ENCODE data around the gene EPS8L3. TPM values are rescaled to one million over a fixed set of nuclear protein-coding genes. Genes with fewer than 3 reads are reported as not detected.

The EPS8L3 gene
- total and polyA plus RNA-seq, 9 of the 15 experiments (the other 6 are each of a cell fraction or from before 2014, with no cell fraction given): 0.09 to 0.42 (median 0.14) TPM; not detected in 5

DNA sequence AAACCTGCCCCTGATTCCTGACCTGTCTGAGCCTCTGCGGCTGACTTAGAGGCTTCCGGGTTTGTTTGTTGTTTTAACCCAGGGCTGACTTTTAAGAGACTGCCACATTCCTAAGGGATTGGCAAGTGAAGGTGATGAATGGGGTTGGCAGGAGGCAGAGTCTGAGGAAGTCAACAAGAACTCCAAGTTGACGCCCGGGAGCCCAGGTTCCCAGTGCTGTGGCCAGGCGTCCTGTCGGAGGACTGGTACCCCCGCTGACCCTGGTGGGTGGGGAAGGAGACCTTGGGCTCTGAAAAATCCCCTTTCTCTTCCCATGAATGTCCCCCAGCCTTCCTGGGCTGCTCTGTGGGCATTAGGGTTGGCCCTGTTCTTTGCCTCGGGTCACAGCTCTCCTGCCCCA lies 19.7 kb upstream of the EPS8L3 start:
- Histone ChIP-seq H3K4me1 (replicated peaks in 1 of 2; ENCODE audit: control insufficient read depth in 2 of 2, insufficient read depth in 2 of 2, low read length in 2 of 2) (peaks cover 7 to 13% of the 10 kb centered on the region in 2 experiments; a peak in 4 of 5 replicates), H3K4me3 (no peak overlapping the region), H3K4me2 (ENCODE audit: insufficient read depth, low read length) (no peak overlapping the region), H3K9ac (ENCODE audit: insufficient read depth in 1 of 2, low read depth in 2 of 2, low read length in 2 of 2) (peak overlapping the region in 1 of 2 experiments; percentile 19; a peak in 1 of 4 replicates), H4K20me1 (replicated peaks; ENCODE audit: control insufficient read depth, insufficient read depth, low read length) (no peaks in the 10 kb centered on the region), H3K9me1 (ENCODE audit: control insufficient read depth, insufficient read depth, low read length) (no peaks in the 10 kb centered on the region), H3K27me3 (ENCODE audit: control insufficient read depth in 2 of 2, insufficient read depth in 2 of 2, low read length in 2 of 2) (no peaks in the 10 kb centered on the region), H3K36me3 (ENCODE audit: control insufficient read depth, insufficient read depth, low read length) (no peaks in the 10 kb centered on the region), H3K9me3 (replicated peaks; ENCODE audit: control insufficient read depth, insufficient read depth, low read depth, low read length) (no peaks in the 10 kb centered on the region; the same call in none of the 2 replicates), H3K79me2 (ENCODE audit: control insufficient read depth, insufficient read depth, low read length) (no peaks in the 10 kb centered on the region), H2AFZ (ENCODE audit: low read depth, low read length) (no peak overlapping the region), H3K27ac (ENCODE audit: extremely low read depth, low read depth, low read length) (no peak overlapping the region)
- no TSS peak for BruUV-seq (replicated peaks)
- intact Hi-C loops (cut with micrococcal nuclease): no loop called here
- WGBS (ENCODE audit: insufficient coverage, low coverage, missing lambda C conversion rate): 46% methylated on average over 8 of the region's 8 CpGs
- ATAC-seq (no peak), FAIRE-seq (no peak), DNase-seq (ENCODE audit: extremely low read depth in 1 of 4, low spot score in 3 of 4) (no peak)
- in situ Hi-C loops (cut with MboI): no loop called here
- ChIA-PET POLR2A (interaction anchor here (0.6 to 1.7 kb wide), 2 partner anchors 9 to 97 kb away, joined by 3 to 4 read pairs; no protein-coding TSS in a partner anchor), CTCF (ENCODE audit: low intra/inter-chr PET ratio) (interaction anchor here (0.5 kb wide), 1 partner anchor 15 kb away, joined by 3 read pairs; no protein-coding TSS in a partner anchor)
- TF ChIP-seq PRMT5 (CRISPR knock-in tag; IDR thresholded peaks at IDR 0.05): no peak
- TF ChIP-seq, protein P1, sequence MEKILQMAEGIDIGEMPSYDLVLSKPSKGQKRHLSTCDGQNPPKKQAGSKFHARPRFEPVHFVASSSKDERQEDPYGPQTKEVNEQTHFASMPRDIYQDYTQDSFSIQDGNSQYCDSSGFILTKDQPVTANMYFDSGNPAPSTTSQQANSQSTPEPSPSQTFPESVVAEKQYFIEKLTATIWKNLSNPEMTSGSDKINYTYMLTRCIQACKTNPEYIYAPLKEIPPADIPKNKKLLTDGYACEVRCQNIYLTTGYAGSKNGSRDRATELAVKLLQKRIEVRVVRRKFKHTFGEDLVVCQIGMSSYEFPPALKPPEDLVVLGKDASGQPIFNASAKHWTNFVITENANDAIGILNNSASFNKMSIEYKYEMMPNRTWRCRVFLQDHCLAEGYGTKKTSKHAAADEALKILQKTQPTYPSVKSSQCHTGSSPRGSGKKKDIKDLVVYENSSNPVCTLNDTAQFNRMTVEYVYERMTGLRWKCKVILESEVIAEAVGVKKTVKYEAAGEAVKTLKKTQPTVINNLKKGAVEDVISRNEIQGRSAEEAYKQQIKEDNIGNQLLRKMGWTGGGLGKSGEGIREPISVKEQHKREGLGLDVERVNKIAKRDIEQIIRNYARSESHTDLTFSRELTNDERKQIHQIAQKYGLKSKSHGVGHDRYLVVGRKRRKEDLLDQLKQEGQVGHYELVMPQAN (IDR thresholded peaks at IDR 0.05; ENCODE audit: borderline replicate concordance): no peak

DNA sequence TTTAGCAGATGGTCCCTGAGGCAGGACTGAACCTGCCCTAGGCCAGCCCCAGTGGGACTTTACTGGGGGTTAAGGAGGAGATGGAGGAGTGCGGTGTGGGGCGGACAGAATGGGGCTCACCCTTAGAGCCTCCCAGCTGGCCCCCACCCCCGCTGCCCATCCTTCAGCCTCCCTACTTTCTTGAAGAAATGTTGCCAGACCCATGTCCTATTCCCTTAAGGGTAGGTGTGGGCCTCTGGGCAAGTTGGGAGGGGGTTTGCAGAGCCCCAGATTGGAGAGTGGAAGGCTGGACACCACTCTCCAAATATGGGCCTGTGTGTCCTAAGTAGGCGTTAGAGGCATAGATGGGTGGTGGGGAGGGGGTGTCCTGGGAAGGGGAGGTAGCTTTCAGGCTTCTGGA lies 19.2 kb upstream of the EPS8L3 start:
- Histone ChIP-seq H3K27me3 (ENCODE audit: control insufficient read depth in 2 of 2, insufficient read depth in 2 of 2, low read length in 2 of 2) (no peaks in the 10 kb centered on the region), H4K20me1 (replicated peaks; ENCODE audit: control insufficient read depth, insufficient read depth, low read length) (no peaks in the 10 kb centered on the region), H3K4me3 (no peak overlapping the region), H3K9me3 (replicated peaks; ENCODE audit: control insufficient read depth, insufficient read depth, low read depth, low read length) (no peaks in the 10 kb centered on the region; the same call in none of the 2 replicates), H3K79me2 (ENCODE audit: control insufficient read depth, insufficient read depth, low read length) (no peaks in the 10 kb centered on the region), H3K36me3 (ENCODE audit: control insufficient read depth, insufficient read depth, low read length) (no peaks in the 10 kb centered on the region), H3K27ac (ENCODE audit: extremely low read depth, low read depth, low read length) (no peak overlapping the region), H3K4me2 (ENCODE audit: insufficient read depth, low read length) (no peak overlapping the region), H2AFZ (ENCODE audit: low read depth, low read length) (no peak overlapping the region), H3K4me1 (replicated peaks in 1 of 2; ENCODE audit: control insufficient read depth in 2 of 2, insufficient read depth in 2 of 2, low read length in 2 of 2) (peaks cover 7 to 8% of the 10 kb centered on the region in 2 experiments; a peak in 4 of 5 replicates), H3K9ac (ENCODE audit: insufficient read depth in 1 of 2, low read depth in 2 of 2, low read length in 2 of 2) (no peak overlapping the region; a peak in 1 of 4 replicates), H3K9me1 (ENCODE audit: control insufficient read depth, insufficient read depth, low read length) (no peaks in the 10 kb centered on the region)
- DNase-seq (ENCODE audit: extremely low read depth in 1 of 4, low spot score in 3 of 4) (no peak), FAIRE-seq (no peak), ATAC-seq (no peak)
- no peak for TF ChIP-seq TRIM28 (IDR thresholded peaks at IDR 0.05)
- no peak for TF ChIP-seq ZNF121 (CRISPR knock-in tag; conservative IDR thresholded peaks at IDR 0.05)
- TF ChIP-seq, protein P2, sequence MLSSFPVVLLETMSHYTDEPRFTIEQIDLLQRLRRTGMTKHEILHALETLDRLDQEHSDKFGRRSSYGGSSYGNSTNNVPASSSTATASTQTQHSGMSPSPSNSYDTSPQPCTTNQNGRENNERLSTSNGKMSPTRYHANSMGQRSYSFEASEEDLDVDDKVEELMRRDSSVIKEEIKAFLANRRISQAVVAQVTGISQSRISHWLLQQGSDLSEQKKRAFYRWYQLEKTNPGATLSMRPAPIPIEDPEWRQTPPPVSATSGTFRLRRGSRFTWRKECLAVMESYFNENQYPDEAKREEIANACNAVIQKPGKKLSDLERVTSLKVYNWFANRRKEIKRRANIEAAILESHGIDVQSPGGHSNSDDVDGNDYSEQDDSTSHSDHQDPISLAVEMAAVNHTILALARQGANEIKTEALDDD (IDR thresholded peaks at IDR 0.05): no peak
- POLR2A ChIA-PET: interaction anchor here (0.6 to 2.0 kb wide), 4 partner anchors 10 to 201 kb away, joined by 3 to 12 read pairs (median 4); partner anchors contain the start of gene AHCYL1
- intact Hi-C loops (cut with micrococcal nuclease): no loop called here
- in situ Hi-C loops (cut with MboI): no loop called here
- BruUV-seq (replicated peaks): no TSS peak
- CTCF ChIA-PET (ENCODE audit: low intra/inter-chr PET ratio): interaction anchor here (0.5 kb wide), 1 partner anchor 14 kb away, joined by 3 read pairs; no protein-coding TSS in a partner anchor
- WGBS (ENCODE audit: insufficient coverage, low coverage, missing lambda C conversion rate): 68% methylated on average over 4 of the region's 4 CpGs
